GM12873 (cell line): Measurements from ENCODE around the gene PIK3R2.

ENCODE experiments used
- TF ChIP-seq, protein P1 (sequence below): IDR thresholded peaks from 2 replicates; pipeline ENCODE4 v1.5.1; 2012; ENCODE audit warnings: low read depth, mild to moderate bottlenecking, moderate library complexity, low read length, control low read depth; ENCODE audit not compliant: insufficient read depth; ENCODE audit errors: missing control alignments

Gene PIK3R2

DNA sequence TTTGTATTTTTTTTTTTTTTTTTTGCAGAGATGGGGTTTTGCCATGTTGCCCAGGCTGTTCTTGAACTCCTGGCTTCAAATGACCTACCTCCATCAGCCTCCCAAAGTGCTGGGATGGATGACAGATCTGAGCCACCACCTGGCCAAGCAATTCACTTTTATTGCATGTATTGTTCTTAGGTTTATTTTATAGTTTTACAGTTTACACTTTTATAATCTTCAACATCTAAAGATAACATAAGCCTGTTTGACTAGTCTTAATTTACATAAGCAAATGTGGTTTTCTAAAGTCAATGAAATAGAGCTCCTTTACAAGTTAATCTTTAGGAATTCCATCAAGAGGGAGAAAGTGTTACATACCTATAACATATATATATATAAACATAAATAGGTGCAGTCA, 30.6 kb downstream of the PIK3R2 start:
- TF ChIP-seq, protein P1, sequence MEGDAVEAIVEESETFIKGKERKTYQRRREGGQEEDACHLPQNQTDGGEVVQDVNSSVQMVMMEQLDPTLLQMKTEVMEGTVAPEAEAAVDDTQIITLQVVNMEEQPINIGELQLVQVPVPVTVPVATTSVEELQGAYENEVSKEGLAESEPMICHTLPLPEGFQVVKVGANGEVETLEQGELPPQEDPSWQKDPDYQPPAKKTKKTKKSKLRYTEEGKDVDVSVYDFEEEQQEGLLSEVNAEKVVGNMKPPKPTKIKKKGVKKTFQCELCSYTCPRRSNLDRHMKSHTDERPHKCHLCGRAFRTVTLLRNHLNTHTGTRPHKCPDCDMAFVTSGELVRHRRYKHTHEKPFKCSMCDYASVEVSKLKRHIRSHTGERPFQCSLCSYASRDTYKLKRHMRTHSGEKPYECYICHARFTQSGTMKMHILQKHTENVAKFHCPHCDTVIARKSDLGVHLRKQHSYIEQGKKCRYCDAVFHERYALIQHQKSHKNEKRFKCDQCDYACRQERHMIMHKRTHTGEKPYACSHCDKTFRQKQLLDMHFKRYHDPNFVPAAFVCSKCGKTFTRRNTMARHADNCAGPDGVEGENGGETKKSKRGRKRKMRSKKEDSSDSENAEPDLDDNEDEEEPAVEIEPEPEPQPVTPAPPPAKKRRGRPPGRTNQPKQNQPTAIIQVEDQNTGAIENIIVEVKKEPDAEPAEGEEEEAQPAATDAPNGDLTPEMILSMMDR: no peak

DNA sequence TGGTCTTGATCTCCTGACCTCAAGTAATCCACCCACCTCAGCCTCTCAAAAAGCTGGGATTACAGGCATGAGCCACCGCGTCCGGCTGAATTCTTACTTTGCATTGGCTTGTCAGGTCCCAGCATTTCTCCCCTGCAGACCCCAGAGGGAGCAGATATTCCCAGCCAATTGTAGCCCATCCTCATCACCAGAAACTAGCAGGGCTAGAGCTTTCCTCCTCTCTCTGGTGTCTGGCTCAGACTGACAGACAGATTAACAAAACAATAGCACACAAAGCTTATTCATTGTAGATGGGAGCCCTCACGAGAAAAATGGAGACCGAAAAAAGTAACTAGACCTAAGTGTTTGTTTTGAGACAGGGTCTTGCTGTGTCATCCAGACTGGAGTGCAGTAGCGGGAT, 32.6 kb downstream of the PIK3R2 start:
- TF ChIP-seq, protein P1: no peak

DNA sequence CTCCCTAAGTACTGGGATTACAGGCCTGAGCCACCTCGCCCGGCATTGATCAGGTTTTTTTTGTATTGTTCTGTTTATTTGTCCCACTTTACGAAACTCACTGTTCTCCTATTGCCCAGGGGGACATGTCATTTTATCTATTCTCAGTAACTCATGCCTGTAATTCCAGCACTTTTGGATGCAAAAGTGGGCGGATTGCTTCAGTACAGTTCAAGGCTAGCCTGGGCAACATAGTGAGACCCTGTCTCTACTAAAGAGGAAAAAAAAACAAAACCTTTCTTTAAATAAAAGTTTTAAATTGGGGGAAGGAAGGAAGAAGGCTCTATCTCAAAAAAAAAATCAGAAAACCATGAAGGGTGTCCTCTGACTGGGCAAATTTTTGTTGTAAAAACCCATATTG, 37.3 kb downstream of the PIK3R2 start:
- TF ChIP-seq, protein P1: no peak

DNA sequence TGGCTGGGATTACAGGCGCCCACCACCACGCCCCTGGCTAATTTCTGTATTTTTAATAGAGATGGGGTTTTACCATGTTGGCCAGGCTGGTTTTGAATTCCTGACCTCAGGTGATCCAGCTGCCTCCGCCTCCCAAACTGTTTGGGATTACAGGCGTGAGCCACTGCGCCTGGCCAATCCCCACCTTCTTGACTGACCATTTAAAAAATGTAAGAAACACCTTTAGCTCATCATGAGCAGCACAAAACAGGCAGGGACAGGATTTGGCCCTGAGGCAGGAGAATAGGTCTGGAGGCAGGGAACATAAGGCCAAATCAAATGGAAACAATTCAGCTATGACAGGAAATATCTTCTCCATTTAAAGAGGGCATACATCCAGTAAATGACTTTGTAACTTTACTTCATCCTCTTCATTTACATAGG, 38.7 kb downstream of the PIK3R2 start:
- TF ChIP-seq, protein P1: no peak

DNA sequence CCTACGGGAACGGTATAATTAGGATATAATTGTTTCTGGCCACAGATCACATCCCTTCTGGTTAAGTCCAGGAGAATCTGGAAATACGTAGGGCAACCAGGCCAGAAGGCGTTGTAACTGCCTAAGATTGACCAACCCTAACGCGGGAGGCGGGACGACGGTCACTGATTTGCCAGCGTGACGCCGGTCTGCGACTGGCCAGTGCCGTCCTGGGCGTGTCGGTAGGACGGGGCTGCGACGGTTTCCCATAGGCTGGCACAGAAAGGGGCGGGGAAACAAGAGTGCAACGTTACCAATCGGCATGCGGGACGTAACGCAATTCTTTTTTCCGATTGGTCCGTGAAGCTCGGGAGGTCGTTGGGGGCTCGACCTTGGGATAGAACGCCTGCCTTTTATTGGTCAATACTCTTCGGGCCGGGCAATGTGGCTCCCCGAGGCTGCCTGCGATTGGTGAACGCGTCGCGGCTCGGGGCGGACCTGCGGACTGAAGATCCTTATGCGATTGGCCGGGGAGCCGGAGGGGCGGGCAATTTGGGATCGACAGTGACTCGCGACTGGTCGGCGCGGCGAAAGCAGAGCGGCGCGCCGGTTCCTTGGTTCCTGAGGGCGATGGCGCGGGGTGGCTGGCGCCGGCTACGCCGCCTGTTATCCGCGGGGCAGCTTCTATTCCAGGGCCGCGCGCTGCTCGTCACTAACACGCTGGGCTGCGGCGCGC, 39.9 kb downstream of the PIK3R2 start, which contains the start of gene MPV17L2:
Gene MPV17L2 (plus strand): TSS at position 546 of the 715 bp plus-strand sequence. CDS start 64 bp downstream, at position 610.
- TF ChIP-seq, protein P1: no peak

DNA sequence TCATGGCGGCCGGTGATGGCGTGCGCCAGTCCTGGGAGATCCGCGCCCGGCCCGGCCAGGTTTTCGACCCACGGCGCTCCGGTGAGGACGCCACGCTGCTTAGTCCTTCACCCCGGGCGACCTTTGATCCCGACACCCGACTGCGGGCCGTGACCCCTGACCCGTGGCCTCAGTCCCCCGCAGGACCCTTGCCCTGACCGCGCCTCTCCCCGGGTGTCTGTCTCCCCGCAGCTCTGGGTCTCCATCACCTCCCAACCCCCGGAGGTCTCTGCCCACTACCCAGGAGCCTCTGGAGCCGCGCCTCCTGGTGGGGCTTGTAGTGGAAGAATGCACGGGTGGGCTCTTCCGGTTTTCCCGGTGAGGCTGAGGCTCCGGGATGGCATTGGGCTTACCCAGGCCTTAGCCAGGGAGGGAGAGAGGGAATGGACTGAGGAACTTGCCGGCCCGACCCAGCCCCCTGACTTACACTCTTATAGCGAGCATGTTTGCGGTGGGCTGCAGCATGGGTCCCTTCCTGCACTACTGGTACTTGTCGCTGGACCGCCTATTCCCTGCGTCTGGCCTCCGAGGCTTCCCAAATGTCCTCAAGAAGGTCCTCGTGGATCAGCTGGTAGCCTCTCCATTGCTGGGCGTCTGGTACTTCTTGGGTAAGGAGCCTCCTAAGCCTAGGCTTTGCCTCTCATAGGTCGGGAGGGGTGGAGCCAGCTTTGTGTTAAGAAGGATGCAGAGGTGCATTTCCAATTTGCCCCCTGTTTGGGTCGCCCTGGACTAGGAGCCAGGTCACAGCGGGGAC, 40.6 kb downstream of the PIK3R2 start:
- TF ChIP-seq, protein P1: no peak

DNA sequence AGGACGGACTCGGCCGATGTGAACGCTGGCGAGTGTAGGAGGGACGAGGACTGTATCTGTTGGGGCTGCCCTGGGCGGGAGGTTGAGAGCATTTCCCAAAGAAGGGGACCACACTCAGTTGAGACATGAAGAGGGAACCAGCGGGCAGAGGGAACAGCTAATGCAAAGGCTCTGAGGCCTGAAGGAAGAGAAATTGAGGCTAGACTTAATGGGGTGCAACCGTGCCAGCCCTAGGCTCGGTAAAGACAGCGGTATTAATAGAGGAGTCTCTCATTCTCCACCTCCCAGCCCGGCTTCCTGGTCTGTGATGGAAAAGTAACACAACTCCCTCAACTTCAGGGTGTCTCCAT, 41.2 kb downstream of the PIK3R2 start:
- TF ChIP-seq, protein P1: no peak
